Choroid plexus epithelial cell (primary cell): ENCODE results near the gene LCMT1.
A peak's percentile ranks its signal among the peaks of the same experiment; 100 is the strongest.

ENCODE experiments used
- DNase-seq: peaks from one replicate; pipeline ENCODE4 v3.0.0-alpha.2; 2010; ENCODE audit warnings: low read depth
- H3K4me3 ChIP-seq: 2 replicates; pipeline ENCODE4 v1.5.1; 2011; ENCODE audit warnings: low read depth, mild to moderate bottlenecking, control low read depth, low read length, moderate library complexity
- CTCF ChIP-seq: conservative IDR thresholded peaks from 2 replicates; pipeline ENCODE4 v1.5.1; 2011; ENCODE audit warnings: low read depth, mild to moderate bottlenecking, control low read depth, inconsistent platforms, low read length, moderate library complexity

LCMT1 gene

GRCh38 chr16:25066747-25067631 lies 44.6 kb upstream of the LCMT1 start:
- peak overlapping the region; percentile 75 for H3K4me3 ChIP-seq
- peak; percentile 66 for DNase-seq
- TF ChIP-seq CTCF, result no peak

- H3K4me3 ChIP-seq, result no peak overlapping the region
- no peak for DNase-seq
- TF ChIP-seq CTCF, result no peak
Measured at GRCh38 chr16:25073854-25074253, 37.7 kb upstream of the LCMT1 start.

GRCh38 chr16:25078386-25078978 lies 33.1 kb upstream of the LCMT1 start:
- H3K4me3 ChIP-seq, result no peak overlapping the region
- no peak for TF ChIP-seq CTCF
- DNase-seq, result no peak

- DNase-seq, result no peak
- TF ChIP-seq CTCF, result no peak
- no peak overlapping the region for H3K4me3 ChIP-seq
Measured at GRCh38 chr16:25079637-25080378, 31.7 kb upstream of the LCMT1 start.

- no peak overlapping the region for H3K4me3 ChIP-seq
- no peak for DNase-seq
- TF ChIP-seq CTCF, result no peak
Measured at GRCh38 chr16:25080420-25081131, 31.0 kb upstream of the LCMT1 start.

GRCh38 chr16:25081702-25082101 lies 29.8 kb upstream of the LCMT1 start:
- DNase-seq, result no peak
- no peak overlapping the region for H3K4me3 ChIP-seq
- no peak for TF ChIP-seq CTCF
